NCI-H2107 treated with DMSO at 0.1 percent for 48 hours (cell line): ENCODE data around the gene DNAH10.
A peak's percentile ranks its signal among the peaks of the same experiment; 100 is the strongest.

Source experiments
- DNase-seq: peaks from one replicate; lab custom pipeline; 2025; ENCODE audit not compliant: unreplicated experiment; lab: John Stamatoyannopoulos, UW

The DNAH10 gene

DNA sequence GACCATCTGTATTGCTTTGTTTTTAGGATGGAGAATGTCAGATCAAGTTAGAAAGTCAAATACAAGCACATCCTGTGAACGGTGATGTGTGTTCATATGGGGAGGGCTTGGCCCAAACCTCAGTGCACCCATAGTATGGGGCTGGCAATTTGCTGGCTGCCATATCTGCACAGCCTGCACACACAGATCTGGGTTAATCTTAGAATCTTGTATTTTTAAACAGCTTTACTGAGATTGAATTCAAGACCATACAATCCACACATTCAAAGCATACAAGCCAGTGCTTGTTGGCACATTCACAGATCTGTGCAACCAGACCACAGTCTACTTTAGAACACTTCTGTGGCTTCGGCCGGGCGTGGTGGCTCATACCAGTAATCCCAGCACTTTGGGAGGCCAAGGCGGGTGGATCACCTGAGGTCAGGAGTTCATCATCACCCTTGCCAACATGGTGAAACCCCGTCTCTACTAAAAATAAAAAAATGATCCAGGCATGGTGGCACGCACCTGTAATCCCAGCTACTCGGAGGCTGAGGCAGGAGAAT, 120.1 kb downstream of the DNAH10 start:
- DNase-seq = no peak

DNA sequence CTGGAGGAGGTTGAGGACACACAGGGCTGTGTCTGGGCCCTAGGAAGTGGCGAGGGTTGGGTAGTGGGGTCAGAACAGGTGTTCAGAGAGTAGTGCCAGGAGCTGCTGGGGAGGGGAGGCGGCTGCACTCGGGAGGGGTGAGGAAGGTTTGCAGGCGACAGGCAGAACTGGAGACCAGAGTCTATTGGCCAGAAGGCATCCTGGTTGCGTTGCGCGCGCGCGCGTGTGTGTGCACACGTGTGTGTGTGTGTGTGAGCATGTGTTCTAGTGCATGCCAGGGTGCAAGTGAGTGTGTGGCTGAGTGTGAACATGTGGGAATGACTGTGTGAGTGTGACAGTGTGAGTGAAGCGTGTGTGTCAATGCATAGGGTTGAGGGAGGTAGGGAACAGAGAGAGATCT, 124.2 kb downstream of the DNAH10 start:
- DNase-seq = no peak

DNA sequence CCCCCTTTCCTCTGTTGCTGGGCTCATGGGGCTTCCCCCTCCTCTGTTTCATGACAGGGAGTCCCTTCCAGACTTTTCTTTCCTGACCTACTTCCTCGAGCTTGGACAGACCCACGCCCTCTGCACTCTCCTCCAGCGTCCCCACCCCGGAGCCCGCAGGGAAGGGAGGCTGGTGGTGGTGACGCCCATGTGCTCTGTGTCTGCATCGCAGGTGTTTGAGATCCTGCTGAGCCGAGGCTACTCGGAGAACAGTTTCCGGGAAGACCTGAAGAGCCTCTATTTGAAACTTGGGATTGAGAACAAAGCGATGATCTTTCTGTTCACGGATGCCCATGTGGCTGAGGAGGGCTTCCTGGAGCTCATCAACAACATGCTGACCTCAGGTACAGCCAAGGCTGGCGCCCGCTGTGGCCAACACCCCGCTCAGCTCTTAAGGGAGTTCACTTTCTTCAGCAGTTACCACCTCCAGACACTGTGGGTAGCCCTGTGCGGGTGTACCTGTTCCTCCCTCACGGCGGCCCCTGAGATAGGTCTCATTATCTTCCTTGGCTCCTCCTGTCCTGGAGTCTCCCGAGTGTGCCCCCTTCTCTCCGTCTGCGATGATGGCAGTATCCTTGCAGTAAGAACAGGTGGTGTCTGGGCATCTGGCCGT, 125.0 kb downstream of the DNAH10 start:
- DNase-seq = no peak

DNA sequence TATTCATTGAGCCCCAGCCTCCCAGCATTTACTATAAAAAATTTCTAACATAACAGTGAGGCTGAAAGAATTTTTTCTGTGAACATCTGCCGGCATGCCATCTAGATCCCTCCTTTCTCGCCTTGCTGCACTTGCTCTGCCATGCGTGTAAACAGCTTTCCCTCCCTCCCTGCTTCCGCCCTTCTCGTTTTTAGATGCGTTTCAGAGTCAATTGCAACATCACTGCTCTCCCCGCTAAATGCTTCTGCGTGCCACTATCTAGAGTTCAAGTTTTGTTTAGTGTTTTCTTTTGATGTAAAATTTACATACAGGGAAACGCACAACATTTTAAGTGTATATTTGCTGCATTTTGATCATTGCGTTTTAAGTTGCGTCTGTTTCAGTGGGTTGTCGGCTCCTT, 126.9 kb downstream of the DNAH10 start:
- DNase-seq = no peak

DNA sequence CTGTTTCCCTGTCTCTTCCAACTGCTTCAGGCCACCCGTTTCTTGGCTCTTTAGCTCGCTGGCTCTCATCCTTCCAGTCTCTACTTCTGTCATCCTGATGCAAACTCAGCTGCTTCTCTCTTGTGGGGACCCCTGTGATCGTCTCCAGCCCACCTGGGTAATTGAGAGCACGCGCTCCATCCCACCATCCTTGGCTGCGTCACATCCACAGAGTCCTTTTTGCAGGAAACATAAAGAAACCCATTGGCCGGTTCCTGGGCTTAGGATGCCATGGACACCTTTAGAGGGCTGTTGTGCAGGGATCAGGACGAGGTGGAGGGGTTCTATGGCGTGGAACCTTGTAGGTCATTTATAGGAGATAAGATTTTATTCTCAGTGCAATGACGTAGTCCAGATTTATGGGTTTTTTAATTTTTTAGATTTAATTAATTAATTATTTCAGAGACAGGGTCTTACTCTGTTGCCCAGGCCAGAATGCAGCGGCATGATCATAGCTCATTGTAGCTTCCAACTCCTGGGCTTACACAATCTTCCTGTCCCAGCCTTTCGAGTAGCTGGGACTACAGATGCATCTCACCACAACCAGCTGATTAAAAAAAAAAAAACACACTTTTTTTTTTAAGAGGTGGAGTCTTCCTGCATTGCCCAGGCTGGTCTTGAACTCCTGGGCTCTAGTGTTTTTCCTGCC, 127.9 kb downstream of the DNAH10 start:
- DNase-seq = no peak

DNA sequence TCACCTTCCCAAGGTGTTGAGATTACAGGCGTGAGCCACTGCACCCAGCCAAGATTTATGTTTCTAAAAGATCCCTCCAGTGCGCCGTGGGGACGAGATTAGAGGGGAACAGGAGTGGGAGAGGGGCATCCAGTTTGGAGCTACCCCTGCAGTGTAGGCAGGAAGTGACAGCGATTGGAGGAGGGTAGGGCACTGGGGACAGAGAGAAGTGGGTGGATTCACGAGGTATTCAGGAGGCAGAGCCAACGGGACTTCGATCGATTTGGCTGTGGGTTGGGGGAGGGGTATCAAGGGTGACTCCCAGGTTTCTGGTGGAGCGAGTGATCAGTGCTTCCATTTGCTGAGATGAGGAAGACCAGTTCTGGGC, 128.4 kb downstream of the DNAH10 start:
- no peak for DNase-seq

DNA sequence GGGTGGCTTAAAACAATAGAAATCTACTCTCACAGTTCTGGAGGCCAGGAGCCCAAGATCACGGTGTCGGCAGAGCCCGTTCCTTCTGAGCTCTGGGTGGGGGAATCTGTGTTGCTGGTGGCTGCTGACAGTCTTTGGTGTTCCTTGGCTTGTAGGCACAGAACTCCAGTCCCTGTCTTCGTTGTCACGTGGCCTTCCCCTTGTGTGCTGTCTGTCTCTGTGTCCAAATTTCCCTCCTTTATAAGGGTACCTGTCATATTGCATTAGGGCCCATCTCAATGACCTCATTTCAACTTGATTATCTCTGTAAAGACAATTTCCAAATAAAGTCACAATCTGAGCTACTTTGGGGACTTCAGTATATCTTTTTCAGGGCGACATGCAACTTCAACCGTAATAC, 128.9 kb downstream of the DNAH10 start:
- DNase-seq = no peak

DNA sequence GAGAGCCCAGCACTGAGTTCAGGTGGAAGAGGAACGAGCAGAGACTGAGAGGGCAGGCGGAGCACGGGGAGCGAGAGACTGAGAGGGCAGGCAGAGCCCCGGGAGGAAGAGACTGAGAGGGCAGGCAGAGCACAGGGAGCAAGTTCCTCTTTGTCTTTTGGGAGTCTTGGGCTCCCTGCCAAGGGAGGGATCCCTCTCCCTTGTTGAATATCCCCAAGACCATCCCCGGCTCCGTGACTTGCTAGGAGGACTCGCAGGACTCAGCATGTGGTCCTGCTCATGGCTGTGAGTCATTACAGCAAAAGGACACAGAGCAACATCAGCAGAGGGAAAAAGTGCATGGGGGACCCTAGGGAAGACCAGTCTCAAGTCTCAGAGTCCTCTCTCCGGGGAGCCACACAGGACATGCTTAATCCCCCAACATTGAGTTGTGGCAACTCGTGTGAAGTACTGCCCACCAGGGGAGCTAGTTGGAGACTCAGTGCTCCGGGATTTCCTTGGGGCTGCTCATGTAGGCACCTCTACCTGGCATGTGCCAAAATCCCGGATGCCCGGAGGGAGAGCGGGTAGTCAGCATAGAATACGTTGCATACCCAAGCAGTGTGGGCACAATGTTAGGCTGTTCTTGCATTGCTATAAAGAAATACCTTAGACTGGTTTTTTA, 129.5 kb downstream of the DNAH10 start:
- DNase-seq = no peak

DNA sequence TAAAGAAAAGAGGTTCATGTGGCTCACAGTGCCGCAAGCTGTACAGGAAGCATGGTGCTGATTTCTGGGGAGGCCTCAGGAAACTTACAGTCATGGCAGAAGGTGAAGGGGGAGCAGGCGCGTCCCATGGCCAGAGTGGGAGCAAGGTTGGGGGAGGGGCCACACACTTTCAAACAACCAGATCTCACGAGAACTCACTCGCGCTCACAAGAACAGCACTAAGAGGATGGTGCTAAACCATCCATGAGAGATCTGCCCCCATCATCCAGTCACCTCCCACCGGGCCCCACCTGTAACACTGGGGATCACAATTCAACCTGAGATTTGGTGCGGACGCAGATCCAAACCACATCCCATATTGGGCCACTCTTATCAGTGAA, 130.1 kb downstream of the DNAH10 start:
- no peak for DNase-seq

DNA sequence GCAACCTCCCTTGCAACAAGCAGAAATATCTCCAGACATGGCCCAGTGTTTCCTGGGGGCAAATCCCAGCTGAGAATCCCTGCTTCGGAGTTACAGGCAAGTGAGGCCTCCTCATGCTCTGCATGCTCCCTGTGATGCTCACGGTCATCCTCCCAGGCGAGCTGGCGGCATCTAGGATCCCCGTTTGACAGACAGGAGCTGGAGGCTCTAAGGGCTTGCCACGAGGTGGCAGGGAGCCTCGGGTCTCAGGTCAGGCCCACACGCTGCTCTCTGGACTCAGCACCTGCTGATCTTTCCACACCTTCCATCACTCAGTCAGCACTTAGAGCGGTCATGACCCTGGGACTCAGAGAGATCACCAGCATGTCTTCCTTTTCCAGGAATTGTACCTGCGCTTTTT, 130.8 kb downstream of the DNAH10 start:
- DNase-seq = no peak

DNA sequence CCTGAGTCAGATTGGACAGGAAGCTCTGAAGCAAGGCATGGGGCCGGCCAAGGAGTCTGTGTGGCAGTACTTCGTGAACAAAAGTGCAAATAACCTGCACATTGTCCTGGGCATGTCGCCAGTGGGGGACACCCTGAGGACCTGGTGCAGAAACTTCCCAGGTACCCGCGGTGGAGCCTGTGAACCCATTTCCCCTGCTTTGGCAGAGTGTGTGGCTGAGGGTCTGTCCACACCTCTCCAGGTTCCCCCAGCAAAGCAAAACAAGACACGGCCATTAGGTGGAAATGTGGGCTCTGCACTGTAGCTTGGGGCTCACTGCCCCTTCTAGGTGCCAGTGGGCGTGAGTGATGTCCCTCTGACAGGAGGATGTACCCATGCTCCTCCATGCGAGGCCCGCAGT, 131.2 kb downstream of the DNAH10 start:
- DNase-seq = no peak

DNA sequence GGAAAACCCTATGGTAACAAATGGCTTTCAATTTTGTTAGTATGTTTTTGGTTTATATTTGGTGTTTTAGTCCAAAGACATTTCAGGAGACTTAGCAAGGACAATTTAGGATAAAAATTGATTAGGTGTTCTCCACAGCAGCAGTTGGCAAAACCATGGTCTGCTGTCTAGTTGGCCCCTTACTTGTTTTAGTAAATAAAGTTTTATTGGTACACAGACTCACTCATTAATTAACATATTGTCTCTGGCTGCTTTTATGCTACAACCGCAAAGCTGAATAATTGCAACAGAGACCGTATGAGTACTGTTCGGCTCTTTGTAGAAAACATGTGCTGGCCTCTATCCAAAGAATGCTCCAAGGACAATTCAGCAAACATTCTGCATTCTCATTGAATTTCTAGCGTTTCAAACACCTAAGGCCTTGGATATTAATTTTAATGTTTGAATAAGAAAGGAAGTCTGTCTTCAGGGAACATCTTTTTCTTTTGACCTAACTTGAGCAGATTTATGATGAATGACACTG, 132.8 kb downstream of the DNAH10 start:
- DNase-seq = no peak

DNA sequence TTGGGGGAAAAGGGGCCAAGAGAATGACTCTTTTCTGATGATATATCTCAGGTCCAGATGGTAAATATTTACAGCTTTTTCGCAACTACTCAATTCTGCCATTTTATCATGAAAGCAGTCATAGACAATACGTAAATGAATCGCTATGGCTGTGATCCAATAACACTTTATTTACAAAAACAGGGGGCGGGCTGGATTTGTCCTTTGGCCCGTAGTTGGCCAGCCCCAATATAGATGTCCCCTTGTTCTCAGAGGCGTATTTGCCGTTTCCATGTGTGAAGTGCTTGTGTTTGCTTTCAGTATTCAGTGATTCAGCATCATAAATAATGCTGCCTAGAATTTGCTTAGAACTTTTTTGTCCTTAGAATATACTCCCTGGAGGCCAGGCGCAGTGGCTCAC, 133.3 kb downstream of the DNAH10 start:
- DNase-seq = no peak

DNA sequence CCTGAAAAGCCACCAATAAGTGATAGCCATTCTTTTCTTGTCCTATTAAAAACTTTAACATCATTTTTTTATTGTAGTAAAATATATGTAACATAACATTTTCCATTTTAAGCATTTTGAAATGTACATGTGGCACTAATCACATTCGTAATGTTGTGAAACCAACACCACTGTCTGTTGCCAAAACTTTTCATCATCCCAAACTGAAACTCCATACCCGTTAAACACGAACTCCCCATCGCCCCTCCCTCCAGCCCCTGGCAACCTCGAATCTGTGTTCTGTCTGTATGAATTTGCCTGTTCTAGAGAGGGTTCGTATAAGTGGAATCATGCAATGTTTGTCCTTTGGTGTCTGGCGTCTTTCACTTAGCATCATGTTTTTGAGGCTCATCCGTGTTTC, 134.7 kb downstream of the DNAH10 start:
- DNase-seq = no peak

DNA sequence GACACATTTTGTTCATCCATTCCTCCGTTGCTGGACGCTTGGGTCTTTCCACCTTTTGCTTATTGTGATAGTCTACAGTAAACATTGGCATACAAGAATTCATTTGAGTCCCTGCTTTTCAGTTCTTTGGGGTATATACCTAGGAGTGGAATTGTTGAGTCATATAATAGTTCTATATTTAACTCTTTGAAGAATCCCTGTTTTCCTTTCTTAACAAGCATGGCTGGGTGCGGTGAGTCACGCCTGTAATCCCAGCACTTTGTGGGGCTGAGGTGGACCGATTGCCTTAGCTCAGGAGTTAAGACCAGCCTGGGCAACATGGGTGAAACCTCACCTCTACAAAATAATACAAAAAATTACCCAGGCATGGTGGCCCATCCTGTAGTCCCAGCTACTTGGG, 135.1 kb downstream of the DNAH10 start:
- no peak for DNase-seq

DNA sequence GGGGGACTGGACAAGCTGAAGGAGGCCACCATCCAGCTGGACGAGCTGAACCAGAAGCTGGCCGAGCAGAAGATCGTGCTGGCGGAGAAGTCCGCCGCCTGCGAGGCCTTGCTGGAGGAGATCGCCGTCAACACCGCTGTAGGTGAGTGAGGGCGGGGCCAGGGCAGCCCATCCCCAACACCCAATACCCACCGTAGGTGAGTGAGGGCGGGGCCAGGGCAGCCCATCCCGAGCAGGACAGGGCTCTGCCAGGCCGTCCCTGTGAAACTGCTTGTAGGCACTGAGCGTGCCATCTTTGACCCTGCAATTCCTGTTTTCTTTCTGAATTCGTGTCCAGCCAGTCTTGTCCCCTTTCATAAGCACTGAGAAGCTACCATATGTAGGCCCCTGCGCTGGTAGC, 136.6 kb downstream of the DNAH10 start:
- no peak for DNase-seq

DNA sequence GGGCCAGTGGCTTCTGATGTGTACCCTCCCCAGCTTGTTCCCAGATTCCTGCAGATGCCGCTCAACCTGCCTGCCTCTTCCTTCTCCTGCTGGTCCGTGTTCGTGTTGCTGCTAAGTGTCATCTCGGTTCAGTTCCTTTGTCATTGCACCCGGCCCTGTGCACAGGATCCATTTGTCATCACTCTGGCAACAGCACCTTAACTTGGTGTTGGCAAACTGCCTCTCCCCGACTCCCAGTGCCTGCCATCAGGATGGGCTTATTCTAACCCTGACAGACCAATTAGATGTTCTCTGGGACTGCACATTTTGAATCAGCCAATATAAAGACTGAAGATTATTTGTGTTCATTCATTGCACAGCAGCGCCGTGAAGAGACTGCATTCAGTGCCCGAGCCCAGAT, 137.3 kb downstream of the DNAH10 start:
- DNase-seq = no peak

DNA sequence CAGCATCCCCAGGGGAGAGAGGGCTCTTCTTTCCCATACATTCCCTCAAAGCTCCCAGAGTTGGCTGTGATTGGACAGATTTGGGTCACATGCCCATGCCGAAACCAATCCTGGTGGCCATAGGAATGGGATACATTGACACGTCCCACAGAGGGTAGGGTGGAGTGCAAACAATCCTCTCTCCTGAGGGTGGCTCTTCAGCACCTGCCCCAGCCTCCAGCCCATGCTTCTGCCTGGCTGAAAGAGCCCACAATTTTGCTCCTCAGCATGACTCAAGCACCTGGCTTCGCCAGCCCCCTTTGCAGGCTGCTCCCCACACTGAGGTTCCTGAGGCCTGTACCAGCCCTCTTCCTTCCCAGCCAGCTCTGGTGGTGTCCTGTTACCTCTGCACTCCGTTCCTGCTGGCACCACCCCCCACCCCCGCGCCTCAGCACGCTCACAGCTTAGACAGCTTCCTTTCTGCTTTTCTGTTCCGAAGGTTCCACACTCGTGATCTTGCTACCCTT, 138.8 kb downstream of the DNAH10 start:
- DNase-seq = peak; percentile 91

DNA sequence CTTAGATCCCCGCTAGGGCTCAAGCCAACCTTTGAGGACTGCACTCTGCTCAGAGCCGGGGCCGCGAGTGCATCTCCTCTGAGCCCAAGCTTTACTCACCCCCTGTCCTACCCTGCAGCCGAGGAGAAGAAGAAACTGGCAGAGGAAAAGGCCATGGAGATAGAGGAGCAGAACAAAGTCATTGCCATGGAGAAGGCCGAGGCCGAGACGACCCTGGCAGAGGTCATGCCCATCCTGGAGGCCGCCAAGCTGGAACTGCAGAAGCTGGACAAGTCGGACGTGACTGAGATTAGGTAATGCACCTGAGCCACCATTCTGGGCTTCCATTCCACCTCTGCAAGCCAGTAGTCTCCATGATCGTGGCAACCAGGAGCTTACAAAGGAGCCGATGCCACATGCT, 140.7 kb downstream of the DNAH10 start:
- no peak for DNase-seq

DNA sequence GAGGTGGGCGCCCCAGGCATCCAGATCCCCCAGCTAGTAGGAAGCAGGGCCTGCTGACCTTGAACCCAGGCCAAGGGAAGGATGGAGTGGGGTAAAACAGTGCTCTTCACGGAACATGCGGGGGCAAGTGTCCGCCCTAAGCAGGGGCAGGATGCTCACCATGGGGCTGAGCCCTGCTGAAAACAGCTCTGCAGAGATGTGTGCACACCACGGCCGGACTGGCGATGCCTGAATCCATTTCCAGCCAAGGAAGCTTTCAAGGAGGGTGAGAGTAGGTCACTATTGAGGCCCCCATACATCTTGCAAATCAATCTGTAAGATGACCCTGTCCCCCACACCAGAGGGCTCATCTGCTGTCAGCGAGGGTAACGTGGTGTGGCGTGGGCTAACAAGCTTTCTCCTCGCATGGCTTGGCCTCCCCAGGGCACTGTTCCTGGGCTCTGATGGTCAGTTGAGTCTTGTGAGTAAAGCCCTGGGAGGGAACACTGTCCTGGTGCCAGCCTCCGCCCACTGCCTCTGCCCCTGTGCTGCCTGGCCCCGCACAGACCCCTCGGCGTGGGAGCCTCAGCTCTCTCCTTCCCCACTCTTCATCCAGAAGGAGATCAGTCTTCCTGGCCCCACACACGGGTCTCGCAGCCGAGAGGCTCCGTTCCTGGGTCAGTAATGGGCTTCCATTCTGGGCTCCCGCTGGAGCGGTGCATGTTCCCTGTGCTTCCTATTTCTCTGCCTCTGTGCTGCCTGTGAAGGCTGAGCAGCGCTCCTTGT, 141.4 kb downstream of the DNAH10 start:
- no peak for DNase-seq

DNA sequence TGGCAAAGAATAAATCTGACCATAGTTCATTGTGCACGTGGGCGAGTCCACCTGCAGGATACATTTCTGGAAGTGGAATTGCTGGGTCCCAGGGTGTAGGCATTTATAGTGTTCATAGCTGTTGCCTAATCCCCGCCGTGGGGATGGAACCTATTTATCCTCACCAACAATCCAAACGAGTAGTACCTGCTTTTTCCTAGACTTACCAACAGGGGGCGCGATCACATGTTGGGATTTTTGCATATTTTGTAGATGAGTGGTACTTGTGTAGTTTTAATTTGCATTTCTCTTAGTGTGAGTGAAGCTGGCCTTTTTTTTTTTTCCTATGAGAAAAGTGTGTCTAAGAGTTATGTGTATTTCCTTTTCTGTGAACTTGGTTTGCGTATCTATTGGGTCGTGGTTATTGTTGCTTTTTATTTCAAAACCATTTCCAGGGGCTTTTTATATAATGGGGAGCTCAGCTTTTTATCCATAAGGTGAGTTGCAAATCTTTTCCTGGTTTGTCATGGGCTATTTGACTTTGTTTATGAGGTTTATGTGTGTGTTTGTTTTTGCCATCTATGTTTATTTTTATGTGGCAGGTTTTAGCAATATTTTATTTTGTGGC, 143.3 kb downstream of the DNAH10 start:
- DNase-seq = peak; percentile 7
